Mucosa of descending colon (tissue), 3 donors: Measurements from ENCODE around the gene CHRDL2. TPM values are rescaled to one million over a fixed set of nuclear protein-coding genes. Genes with fewer than 3 reads are reported as not detected.

Source experiments
- ATAC-seq: fragments of 200-7000 bp; cut with Tn5 transposase; one replicate; pipeline ENCODE4 v1.9.1; 2020; ENCODE audit warnings: mild to moderate bottlenecking, moderate library complexity
- DNase-seq, 3 donors: peaks; one replicate each; pipeline ENCODE4 v3.0.0-alpha.2; 2020
- H3K36me3 ChIP-seq: fragments of 200-600 bp; one replicate; pipeline ENCODE4 v1.8.0; 2021; ENCODE audit warnings: low read depth, mild to moderate bottlenecking
- H3K4me1 ChIP-seq: fragments of 200-600 bp; one replicate; pipeline ENCODE4 v1.8.0; 2021; ENCODE audit warnings: low read depth, mild to moderate bottlenecking
- H3K4me3 ChIP-seq: fragments of 200-600 bp; one replicate; pipeline ENCODE4 v1.8.0; 2021; ENCODE audit warnings: mild to moderate bottlenecking
- H3K9me3 ChIP-seq: fragments of 200-600 bp; one replicate; pipeline ENCODE4 v1.8.0; 2021; ENCODE audit warnings: mild to moderate bottlenecking
- intact Hi-C, 2 donors: fragments of 100-400 bp; cut with DNase I in 1 of 2; cut with micrococcal nuclease in 1 of 2; formaldehyde crosslinking; loops; one replicate each; pipeline versions ENCODE4 v1.11.0 to v1.11.1; 2022; cut with DNase I, micrococcal nuclease
- total RNA-seq, 3 donors: library from RNA; stranded (reverse); fragmentation: NEBNext Ultra II Directional in 2 of 3; extraction: Animal tissue kit (Norgen Biotek cat#: 25700) in 2 of 3; gene quantifications; one replicate each; pipeline versions ENCODE4 v1.2.1 to v1.2.4, GENCODE V29; 2021 to 2023
- TF ChIP-seq, protein P1 (sequence below): fragments of 200-600 bp; IDR thresholded peaks from one replicate; pipeline ENCODE4 v1.8.0; 2022; ENCODE audit warnings: antibody characterized with exemption, mild to moderate bottlenecking
- donor health status: DM: no; HTN: no; CAD: no; lungs with moderate emphysema.
- donor health status: DM: no; HTN: no; CAD: no.
- donor health status: DM: no; HTN: yes; CAD: no.

The CHRDL2 gene
- total RNA-seq, 3 donors from 2014 or later: 41.2 to 52.2 TPM; not detected in 1

DNA sequence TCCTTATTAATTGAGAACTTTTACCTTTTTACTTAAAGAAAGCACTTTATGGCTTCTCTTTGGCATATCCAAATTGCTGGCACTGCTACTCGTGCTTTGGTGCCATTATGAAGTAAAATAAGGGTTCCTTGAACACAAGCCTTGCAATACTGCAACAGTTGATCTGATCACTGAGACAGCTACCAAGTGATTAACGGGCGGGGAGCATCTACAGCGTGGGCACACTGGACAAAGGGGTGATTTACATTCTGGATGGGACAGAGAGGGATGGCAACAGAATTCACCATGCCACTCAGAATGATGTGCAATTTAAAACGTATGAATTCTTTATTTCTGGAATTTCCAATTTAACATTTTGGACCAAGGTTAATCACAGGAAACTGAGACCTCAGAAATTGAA, 7.7 kb downstream of the CHRDL2 start:
- no peaks in the 10 kb centered on the region for H3K36me3 ChIP-seq
- H3K9me3 ChIP-seq: no peaks in the 10 kb centered on the region
- TF ChIP-seq, protein P1, sequence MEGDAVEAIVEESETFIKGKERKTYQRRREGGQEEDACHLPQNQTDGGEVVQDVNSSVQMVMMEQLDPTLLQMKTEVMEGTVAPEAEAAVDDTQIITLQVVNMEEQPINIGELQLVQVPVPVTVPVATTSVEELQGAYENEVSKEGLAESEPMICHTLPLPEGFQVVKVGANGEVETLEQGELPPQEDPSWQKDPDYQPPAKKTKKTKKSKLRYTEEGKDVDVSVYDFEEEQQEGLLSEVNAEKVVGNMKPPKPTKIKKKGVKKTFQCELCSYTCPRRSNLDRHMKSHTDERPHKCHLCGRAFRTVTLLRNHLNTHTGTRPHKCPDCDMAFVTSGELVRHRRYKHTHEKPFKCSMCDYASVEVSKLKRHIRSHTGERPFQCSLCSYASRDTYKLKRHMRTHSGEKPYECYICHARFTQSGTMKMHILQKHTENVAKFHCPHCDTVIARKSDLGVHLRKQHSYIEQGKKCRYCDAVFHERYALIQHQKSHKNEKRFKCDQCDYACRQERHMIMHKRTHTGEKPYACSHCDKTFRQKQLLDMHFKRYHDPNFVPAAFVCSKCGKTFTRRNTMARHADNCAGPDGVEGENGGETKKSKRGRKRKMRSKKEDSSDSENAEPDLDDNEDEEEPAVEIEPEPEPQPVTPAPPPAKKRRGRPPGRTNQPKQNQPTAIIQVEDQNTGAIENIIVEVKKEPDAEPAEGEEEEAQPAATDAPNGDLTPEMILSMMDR: no peak
- H3K4me3 ChIP-seq: no peak overlapping the region
- intact Hi-C loops: no loop called here
- ATAC-seq (no peak), DNase-seq (no peak)
- peaks cover 6% of the 10 kb centered on the region for H3K4me1 ChIP-seq

DNA sequence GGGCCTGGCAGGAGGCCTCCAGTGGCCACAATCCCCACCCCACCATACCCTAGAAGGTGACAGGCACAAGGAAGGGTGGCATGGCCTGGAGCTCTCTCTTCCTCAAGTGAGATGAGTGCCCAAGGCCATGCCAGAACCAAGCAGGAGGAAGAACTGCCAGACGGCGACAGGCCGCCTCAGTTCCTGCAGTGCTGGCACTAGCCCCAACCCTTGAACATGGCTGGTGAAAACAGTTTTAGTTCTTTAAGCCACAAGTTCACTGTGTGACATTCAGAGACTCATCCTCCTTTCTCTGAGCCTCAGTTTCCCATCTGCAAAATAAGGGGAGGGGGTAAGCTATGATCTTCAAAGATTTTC, 9.8 kb downstream of the CHRDL2 start:
- H3K4me3 ChIP-seq: no peak overlapping the region
- no peaks in the 10 kb centered on the region for H3K36me3 ChIP-seq
- peaks cover 4% of the 10 kb centered on the region for H3K4me1 ChIP-seq
- H3K9me3 ChIP-seq: no peaks in the 10 kb centered on the region
- no peak for DNase-seq
- TF ChIP-seq, protein P1: no peak
- intact Hi-C loops: no loop called here
- no peak for ATAC-seq

DNA sequence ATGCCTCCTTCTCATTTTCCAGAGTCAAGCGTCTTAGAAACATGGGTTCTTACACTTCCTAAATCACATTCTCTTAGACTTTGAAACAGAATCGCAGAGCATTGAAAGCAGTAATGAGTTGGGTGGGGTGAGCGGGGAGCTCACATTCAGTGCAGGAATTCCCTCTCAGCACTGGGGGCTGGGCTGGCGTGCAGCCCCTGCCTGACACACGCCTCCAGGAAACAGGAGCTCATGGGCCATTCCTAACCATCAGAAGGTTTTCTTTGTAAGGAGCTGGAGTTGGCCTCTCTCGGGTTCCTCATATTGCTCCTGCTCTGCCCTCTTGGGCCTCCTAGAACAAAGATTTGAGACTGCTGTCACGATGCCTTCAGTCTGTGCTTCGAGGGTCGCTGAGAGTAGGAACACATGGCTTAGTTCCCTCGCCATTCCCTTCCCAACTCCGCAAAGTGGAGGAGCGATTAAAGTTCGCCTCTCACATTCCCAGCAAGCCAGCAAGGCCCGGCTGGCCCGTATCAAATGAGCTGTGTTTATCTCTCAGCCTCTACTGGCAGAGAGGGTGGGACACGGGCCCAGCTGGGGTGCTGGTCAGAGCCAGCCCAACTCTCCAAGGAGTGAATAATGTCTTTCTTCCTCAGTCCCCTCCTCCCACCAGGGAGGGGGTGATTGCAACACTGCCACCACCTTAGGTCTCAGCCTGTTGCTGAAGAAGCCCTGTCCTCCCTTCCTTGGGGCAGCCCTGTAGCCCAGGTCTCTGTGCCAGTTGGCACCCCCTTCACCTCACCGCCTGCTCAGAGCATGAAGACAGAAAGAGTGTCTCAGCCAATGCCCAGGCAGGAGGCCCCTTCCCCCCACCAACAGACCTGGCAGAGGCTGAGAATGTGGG, 10.4 kb downstream of the CHRDL2 start:
- intact Hi-C loops: no loop called here
- TF ChIP-seq, protein P1: no peak
- no peaks in the 10 kb centered on the region for H3K9me3 ChIP-seq
- no peak overlapping the region for H3K4me3 ChIP-seq
- H3K36me3 ChIP-seq: no peaks in the 10 kb centered on the region
- H3K4me1 ChIP-seq: no peaks in the 10 kb centered on the region
- peak; percentile 72 for ATAC-seq
- peak; percentile 55 to 72 (median 64) for DNase-seq

DNA sequence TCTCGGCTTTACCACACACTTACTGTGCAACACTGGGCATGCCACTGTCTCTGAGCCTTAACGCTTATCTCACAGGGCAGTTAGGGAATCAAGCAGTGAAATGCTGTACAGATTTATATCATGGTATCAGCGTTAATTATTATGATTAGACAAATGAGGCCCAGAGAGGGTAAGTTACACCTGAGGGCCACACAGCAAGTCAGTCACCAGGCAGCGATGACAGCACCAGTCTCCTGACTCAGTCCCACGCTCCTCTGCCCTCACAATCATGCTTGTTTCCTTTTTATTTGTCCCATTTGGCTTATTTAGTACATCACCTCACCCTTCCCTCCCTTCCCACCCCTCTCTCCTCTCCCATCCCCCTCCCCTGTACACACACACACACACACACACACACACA, 12.2 kb downstream of the CHRDL2 start:
- intact Hi-C loops: no loop called here
- ATAC-seq (no peak), DNase-seq (no peak)
- Histone ChIP-seq H3K36me3 (no peaks in the 10 kb centered on the region), H3K4me1 (no peaks in the 10 kb centered on the region), H3K9me3 (no peaks in the 10 kb centered on the region), H3K4me3 (no peak overlapping the region)
- TF ChIP-seq, protein P1: no peak

DNA sequence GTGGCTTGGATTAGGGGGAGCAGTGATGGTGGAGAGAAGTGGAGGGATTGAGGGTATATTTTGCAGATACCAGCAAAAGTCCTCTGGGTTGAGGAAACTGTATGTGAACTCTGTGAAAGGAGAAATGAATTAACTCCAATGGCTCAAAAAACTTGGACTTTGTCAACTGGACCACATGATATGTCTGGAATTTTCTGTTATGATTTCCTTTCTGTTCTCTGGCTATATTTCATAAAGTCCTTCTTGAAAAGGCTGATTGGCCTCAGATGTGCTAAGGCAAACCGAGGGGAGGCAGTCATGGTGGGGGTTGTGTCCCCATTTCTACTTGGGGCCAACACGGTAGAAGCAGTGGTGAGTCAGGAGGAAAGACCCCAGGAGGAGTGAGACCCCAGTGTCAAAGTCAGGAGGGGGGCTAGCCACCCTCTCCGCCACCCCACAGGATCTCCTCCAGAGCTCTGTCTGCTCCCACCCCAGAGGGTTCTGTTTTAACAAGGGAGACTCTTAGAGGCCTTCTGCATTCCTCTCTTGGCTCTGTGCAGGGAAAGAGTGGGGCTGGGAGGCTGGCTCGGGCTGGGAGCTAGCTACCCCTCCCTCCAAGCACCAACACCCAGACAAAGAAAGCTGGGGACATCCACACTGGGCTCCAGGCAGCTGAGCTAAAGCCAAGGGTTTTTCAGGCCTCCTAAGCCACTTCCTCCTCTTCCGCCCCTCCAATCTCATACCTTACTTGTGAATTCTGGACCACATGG, 13.8 kb downstream of the CHRDL2 start:
- Histone ChIP-seq H3K4me3 (no peak overlapping the region), H3K9me3 (no peaks in the 10 kb centered on the region), H3K36me3 (no peaks in the 10 kb centered on the region), H3K4me1 (no peaks in the 10 kb centered on the region)
- TF ChIP-seq, protein P1: no peak
- intact Hi-C loops: no loop called here
- ATAC-seq (peak; percentile 7), DNase-seq (no peak)
